ENCODE results near the gene DNMT3A.

The DNMT3A gene

DNA sequence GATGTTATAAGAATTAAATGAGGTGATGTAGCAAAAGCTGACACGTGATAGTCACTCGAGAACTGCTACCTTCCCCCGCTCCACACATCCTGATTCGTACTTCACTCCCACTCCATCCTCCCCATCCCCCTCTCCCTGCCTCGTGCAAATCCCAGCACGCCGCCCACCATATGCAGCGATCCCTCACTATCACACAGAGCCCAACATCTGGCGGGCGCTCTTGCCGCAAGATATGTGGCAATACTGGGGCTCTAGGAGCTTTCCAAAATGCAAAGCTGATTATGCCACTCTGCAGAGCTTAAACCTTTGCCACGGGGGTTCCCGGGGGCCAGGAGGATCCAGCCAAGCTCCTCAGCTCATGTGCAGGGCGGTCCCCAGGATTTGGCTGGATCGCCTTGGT, 37.4 kb downstream of the DNMT3A start:
- DNase-seq (no peak), ATAC-seq (ENCODE audit: insufficient read depth, low read depth) (no peak)
- Histone ChIP-seq H3K4me1 (ENCODE audit: insufficient read depth, low read length) (0 out of 2 replicates have a peak, but pooled peaks cover 5% of the 10 kb centered on the region), H3K9me3 (ENCODE audit: insufficient read depth, low read length, severe bottlenecking) (no peaks in the 10 kb centered on the region), H3K27me3 (ENCODE audit: insufficient read depth, low read length, poor library complexity) (no peaks in the 10 kb centered on the region), H3K79me2 (ENCODE audit: insufficient read depth, low read length) (peaks cover 9% of the 10 kb centered on the region; the same call in 1 of the 2 replicates), H3K4me3 (ENCODE audit: low read depth in 1 of 2, low read length in 2 of 2) (no peak overlapping the region), H4K20me1 (ENCODE audit: insufficient read depth, low read length) (peaks cover 25% of the 10 kb centered on the region), H3K27ac (ENCODE audit: low read length) (no peak overlapping the region), H3K9ac (ENCODE audit: low read depth, low read length) (no peak overlapping the region), H3K4me2 (ENCODE audit: insufficient read depth, low read length) (no peak overlapping the region), H2AFZ (ENCODE audit: low read depth, low read length) (no peak overlapping the region), H3K36me3 (ENCODE audit: insufficient read depth, low read length) (peaks cover 59% of the 10 kb centered on the region)
- no peak for TF ChIP-seq EZH2 (IDR thresholded peaks at IDR 0.05; ENCODE audit: borderline replicate concordance, low read depth, low read length, severe bottlenecking)
- TF ChIP-seq CTCF (IDR thresholded peaks at IDR 0.05; ENCODE audit: borderline replicate concordance, extremely low read depth, low read length, poor library complexity, severe bottlenecking): no peak

- Histone ChIP-seq H3K4me1 (ENCODE audit: insufficient read depth, low read length) (0 out of 2 replicates have a peak, but pooled peaks cover 5% of the 10 kb centered on the region), H3K9me3 (ENCODE audit: insufficient read depth, low read length, severe bottlenecking) (no peaks in the 10 kb centered on the region), H3K27me3 (ENCODE audit: insufficient read depth, low read length, poor library complexity) (no peaks in the 10 kb centered on the region), H3K36me3 (ENCODE audit: insufficient read depth, low read length) (peaks cover 56% of the 10 kb centered on the region), H3K79me2 (ENCODE audit: insufficient read depth, low read length) (peaks cover 9% of the 10 kb centered on the region; the same call in 1 of the 2 replicates), H3K9ac (ENCODE audit: low read depth, low read length) (no peak overlapping the region), H3K4me3 (ENCODE audit: low read depth in 1 of 2, low read length in 2 of 2) (no peak overlapping the region), H3K27ac (ENCODE audit: low read length) (no peak overlapping the region), H3K4me2 (ENCODE audit: insufficient read depth, low read length) (no peak overlapping the region), H4K20me1 (ENCODE audit: insufficient read depth, low read length) (peaks cover 20% of the 10 kb centered on the region), H2AFZ (ENCODE audit: low read depth, low read length) (no peak overlapping the region)
- DNase-seq (no peak), ATAC-seq (ENCODE audit: insufficient read depth, low read depth) (no peak)
- TF ChIP-seq CTCF (IDR thresholded peaks at IDR 0.05; ENCODE audit: borderline replicate concordance, extremely low read depth, low read length, poor library complexity, severe bottlenecking): no peak
- no peak for TF ChIP-seq EZH2 (IDR thresholded peaks at IDR 0.05; ENCODE audit: borderline replicate concordance, low read depth, low read length, severe bottlenecking)
Observed at GRCh38 chr2:25303633-25304236, 38.0 kb downstream of the DNMT3A start.

- no peak for ATAC-seq (ENCODE audit: insufficient read depth, low read depth)
- H3K27me3 ChIP-seq (ENCODE audit: insufficient read depth, low read length, poor library complexity): no peaks in the 10 kb centered on the region
- peaks cover 20% of the 10 kb centered on the region for H4K20me1 ChIP-seq (ENCODE audit: insufficient read depth, low read length)
- H3K79me2 ChIP-seq (ENCODE audit: insufficient read depth, low read length): peaks cover 7% of the 10 kb centered on the region; the same call in 1 of the 2 replicates
- no peak overlapping the region for H3K9ac ChIP-seq (ENCODE audit: low read depth, low read length)
- H3K4me2 ChIP-seq (ENCODE audit: insufficient read depth, low read length): no peak overlapping the region
- no peaks in the 10 kb centered on the region for H3K9me3 ChIP-seq (ENCODE audit: insufficient read depth, low read length, severe bottlenecking)
- no peak overlapping the region for H2AFZ ChIP-seq (ENCODE audit: low read depth, low read length)
- no peak for DNase-seq
- H3K4me3 ChIP-seq (ENCODE audit: low read depth in 1 of 2, low read length in 2 of 2): no peak overlapping the region
- TF ChIP-seq EZH2 (IDR thresholded peaks at IDR 0.05; ENCODE audit: borderline replicate concordance, low read depth, low read length, severe bottlenecking) (no peak), CTCF (IDR thresholded peaks at IDR 0.05; ENCODE audit: borderline replicate concordance, extremely low read depth, low read length, poor library complexity, severe bottlenecking) (no peak)
- H3K36me3 ChIP-seq (ENCODE audit: insufficient read depth, low read length): peaks cover 52% of the 10 kb centered on the region
- H3K4me1 ChIP-seq (ENCODE audit: insufficient read depth, low read length): 0 out of 2 replicates have a peak, but pooled peaks cover 5% of the 10 kb centered on the region
- no peak overlapping the region for H3K27ac ChIP-seq (ENCODE audit: low read length)
Observed at GRCh38 chr2:25302758-25303375, 38.9 kb downstream of the DNMT3A start.

Measured in DND-41 (cell line).